GM23338 (cell line): ENCODE results near the gene CEP89.
"Not testable (repeated sequence)": the region's sequence is repeated elsewhere in the genome, so short reads cannot be mapped to it uniquely, and the experiment has no call there.

ENCODE experiments used
- CREB1 ChIP-seq: fragments of 250-450 bp; sonication (Bioruptor Pico); IDR thresholded peaks from 2 replicates; pipeline ENCODE4 v1.5.0; 2020; ENCODE audit warnings: low read depth, mild to moderate bottlenecking, moderate library complexity
- EZH2 ChIP-seq: fragments of 200-600 bp; sonication (generic); IDR thresholded peaks from one replicate; pipeline ENCODE4 v1.8.0; 2017; ENCODE audit warnings: antibody characterized with exemption, mild to moderate bottlenecking, low read depth; ENCODE audit not compliant: unreplicated experiment
- EZH2phosphoT487 ChIP-seq: fragments of 200-600 bp; sonication (generic); IDR thresholded peaks from one replicate; pipeline ENCODE4 v1.8.1; 2018; ENCODE audit warnings: antibody characterized with exemption; ENCODE audit not compliant: unreplicated experiment
- JUNB ChIP-seq: IDR thresholded peaks from one replicate; pipeline ENCODE4 v1.6.1; 2016; ENCODE audit warnings: antibody characterized with exemption; ENCODE audit not compliant: unreplicated experiment
- POLR2AphosphoS5 ChIP-seq: IDR thresholded peaks from 2 replicates; pipeline ENCODE4 v1.6.1; 2016; ENCODE audit warnings: antibody characterized with exemption, low read depth
- STAT1 ChIP-seq: IDR thresholded peaks from one replicate; pipeline ENCODE4 v1.6.1; 2016; ENCODE audit warnings: antibody characterized with exemption; ENCODE audit not compliant: unreplicated experiment
- ZNF114 ChIP-seq: fragments of 250-450 bp; sonication (Bioruptor Pico); IDR thresholded peaks from 2 replicates; pipeline ENCODE4 v1.5.0; 2020; ENCODE audit warnings: mild to moderate bottlenecking, moderate library complexity
- ZNF331 ChIP-seq: fragments of 250-450 bp; sonication (Bioruptor Pico); IDR thresholded peaks from 2 replicates; pipeline ENCODE4 v1.5.0; 2020; ENCODE audit warnings: low read depth, mild to moderate bottlenecking, moderate library complexity
- TF ChIP-seq, protein P1 (sequence below), 2 experiments: fragments of 200-600 bp in 1 of 2; sonication (generic) in 1 of 2; conservative IDR thresholded peaks; 2 replicates each; pipeline versions ENCODE4 v1.5.1 to v1.6.1; 2016 to 2017; ENCODE audit warnings: antibody characterized with exemption in 2 of 2, low read depth in 2 of 2, mild to moderate bottlenecking in 2 of 2, moderate library complexity in 1 of 2
- TF ChIP-seq, protein P2 (sequence below): IDR thresholded peaks from one replicate; pipeline ENCODE4 v1.6.1; 2018; ENCODE audit warnings: antibody characterized with exemption; ENCODE audit not compliant: unreplicated experiment

DNA sequence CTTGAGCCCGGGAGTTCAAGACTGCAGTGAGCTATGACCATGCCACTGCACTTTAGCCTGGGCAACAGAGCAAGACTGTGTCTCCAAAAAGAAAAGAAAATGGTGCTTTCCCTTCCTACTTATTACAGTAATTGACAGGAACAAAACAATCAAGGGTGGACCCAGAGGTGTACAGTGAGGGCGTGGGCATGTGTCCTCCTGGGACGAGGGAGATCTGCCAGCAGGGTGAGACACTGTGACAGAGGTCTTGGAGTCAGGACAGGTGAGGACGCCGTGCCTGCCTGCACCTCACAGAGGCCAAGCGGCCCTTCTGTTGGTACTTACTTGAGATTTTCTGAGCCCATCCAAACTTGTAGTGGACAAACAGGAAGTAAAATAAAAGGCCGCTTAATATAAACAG is 138.9 kb downstream of the CEP89 start:
- TF ChIP-seq, protein P1, sequence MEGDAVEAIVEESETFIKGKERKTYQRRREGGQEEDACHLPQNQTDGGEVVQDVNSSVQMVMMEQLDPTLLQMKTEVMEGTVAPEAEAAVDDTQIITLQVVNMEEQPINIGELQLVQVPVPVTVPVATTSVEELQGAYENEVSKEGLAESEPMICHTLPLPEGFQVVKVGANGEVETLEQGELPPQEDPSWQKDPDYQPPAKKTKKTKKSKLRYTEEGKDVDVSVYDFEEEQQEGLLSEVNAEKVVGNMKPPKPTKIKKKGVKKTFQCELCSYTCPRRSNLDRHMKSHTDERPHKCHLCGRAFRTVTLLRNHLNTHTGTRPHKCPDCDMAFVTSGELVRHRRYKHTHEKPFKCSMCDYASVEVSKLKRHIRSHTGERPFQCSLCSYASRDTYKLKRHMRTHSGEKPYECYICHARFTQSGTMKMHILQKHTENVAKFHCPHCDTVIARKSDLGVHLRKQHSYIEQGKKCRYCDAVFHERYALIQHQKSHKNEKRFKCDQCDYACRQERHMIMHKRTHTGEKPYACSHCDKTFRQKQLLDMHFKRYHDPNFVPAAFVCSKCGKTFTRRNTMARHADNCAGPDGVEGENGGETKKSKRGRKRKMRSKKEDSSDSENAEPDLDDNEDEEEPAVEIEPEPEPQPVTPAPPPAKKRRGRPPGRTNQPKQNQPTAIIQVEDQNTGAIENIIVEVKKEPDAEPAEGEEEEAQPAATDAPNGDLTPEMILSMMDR (conservative IDR thresholded peaks at IDR 0.05; ENCODE audit: low read depth in 2 of 2), result not testable (repeated sequence)
- not testable (repeated sequence) for TF ChIP-seq POLR2AphosphoS5; EZH2phosphoT487; EZH2; ZNF331 (CRISPR knock-in tag); ZNF114 (CRISPR knock-in tag); JUNB; CREB1 (CRISPR knock-in tag); STAT1
- TF ChIP-seq, protein P2, sequence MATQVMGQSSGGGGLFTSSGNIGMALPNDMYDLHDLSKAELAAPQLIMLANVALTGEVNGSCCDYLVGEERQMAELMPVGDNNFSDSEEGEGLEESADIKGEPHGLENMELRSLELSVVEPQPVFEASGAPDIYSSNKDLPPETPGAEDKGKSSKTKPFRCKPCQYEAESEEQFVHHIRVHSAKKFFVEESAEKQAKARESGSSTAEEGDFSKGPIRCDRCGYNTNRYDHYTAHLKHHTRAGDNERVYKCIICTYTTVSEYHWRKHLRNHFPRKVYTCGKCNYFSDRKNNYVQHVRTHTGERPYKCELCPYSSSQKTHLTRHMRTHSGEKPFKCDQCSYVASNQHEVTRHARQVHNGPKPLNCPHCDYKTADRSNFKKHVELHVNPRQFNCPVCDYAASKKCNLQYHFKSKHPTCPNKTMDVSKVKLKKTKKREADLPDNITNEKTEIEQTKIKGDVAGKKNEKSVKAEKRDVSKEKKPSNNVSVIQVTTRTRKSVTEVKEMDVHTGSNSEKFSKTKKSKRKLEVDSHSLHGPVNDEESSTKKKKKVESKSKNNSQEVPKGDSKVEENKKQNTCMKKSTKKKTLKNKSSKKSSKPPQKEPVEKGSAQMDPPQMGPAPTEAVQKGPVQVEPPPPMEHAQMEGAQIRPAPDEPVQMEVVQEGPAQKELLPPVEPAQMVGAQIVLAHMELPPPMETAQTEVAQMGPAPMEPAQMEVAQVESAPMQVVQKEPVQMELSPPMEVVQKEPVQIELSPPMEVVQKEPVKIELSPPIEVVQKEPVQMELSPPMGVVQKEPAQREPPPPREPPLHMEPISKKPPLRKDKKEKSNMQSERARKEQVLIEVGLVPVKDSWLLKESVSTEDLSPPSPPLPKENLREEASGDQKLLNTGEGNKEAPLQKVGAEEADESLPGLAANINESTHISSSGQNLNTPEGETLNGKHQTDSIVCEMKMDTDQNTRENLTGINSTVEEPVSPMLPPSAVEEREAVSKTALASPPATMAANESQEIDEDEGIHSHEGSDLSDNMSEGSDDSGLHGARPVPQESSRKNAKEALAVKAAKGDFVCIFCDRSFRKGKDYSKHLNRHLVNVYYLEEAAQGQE, result not testable (repeated sequence)
